Lung (tissue), 12 donors: ENCODE results near the gene SCAPER. TPM values are rescaled to one million over a fixed set of nuclear protein-coding genes. Genes with fewer than 3 reads are reported as not detected.
"Not testable (repeated sequence)": the region's sequence is repeated elsewhere in the genome, so short reads cannot be mapped to it uniquely, and the experiment has no call there.

ENCODE experiments used
- ATAC-seq: fragments of 200-7000 bp; cut with Tn5 transposase; one replicate; pipeline ENCODE4 v1.9.1; 2020; ENCODE audit warnings: moderate number of reproducible peaks; ENCODE audit not compliant: insufficient read depth, low FRiP score
- DNase-seq, 3 donors: peaks; one replicate each; pipeline ENCODE4 v3.0.0-alpha.2; 2013 to 2017
- H3K27ac ChIP-seq, 2 donors: one replicate each; pipeline ENCODE4 v1.5.1; 2013; ENCODE audit warnings: mild to moderate bottlenecking in 2 of 2, moderate library complexity in 2 of 2, control low read depth in 1 of 2, inconsistent platforms in 1 of 2, low read depth in 1 of 2, low read length in 1 of 2
- H3K27me3 ChIP-seq, 3 donors: one replicate each; pipeline ENCODE4 v1.5.1; 2013; ENCODE audit warnings: low read length in 2 of 3; ENCODE audit not compliant: control insufficient read depth in 3 of 3, insufficient read depth in 3 of 3
- H3K36me3 ChIP-seq, 4 donors: one replicate each; pipeline ENCODE4 v1.5.1; 2013; ENCODE audit warnings: low read length in 4 of 4, mild to moderate bottlenecking in 1 of 4, moderate library complexity in 1 of 4; ENCODE audit not compliant: control insufficient read depth in 4 of 4, insufficient read depth in 4 of 4
- H3K4me1 ChIP-seq, 5 donors: one replicate each; pipeline ENCODE4 v1.5.1; 2013; ENCODE audit warnings: low read length in 5 of 5, mild to moderate bottlenecking in 2 of 5, moderate library complexity in 1 of 5; ENCODE audit not compliant: control insufficient read depth in 5 of 5, insufficient read depth in 5 of 5
- H3K4me3 ChIP-seq: one replicate; pipeline ENCODE4 v1.5.1; 2013; ENCODE audit warnings: mild to moderate bottlenecking, control low read depth, moderate library complexity
- H3K9ac ChIP-seq, 2 donors: one replicate each; pipeline ENCODE4 v1.5.1; 2013; ENCODE audit warnings: low read length in 2 of 2, control low read depth in 1 of 2; ENCODE audit not compliant: insufficient read depth in 1 of 2
- H3K9me3 ChIP-seq, 4 donors: one replicate each; pipeline ENCODE4 v1.5.1; 2013; ENCODE audit warnings: low read length in 3 of 4, mild to moderate bottlenecking in 1 of 4, moderate library complexity in 1 of 4; ENCODE audit not compliant: control insufficient read depth in 4 of 4, insufficient read depth in 3 of 4
- WGBS, 2 donors: extraction: QIAGEN DNeasy Blood & Tissue Kit; methylation state at CpG; one replicate each; pipeline ENCODE4 v1.1.7; 2013; 5-methylcytosine and 5-hydroxymethylcytosine counted together
- polyA plus RNA-seq, 2 donors: library from polyadenylated mRNA; stranded (reverse); fragments of 200-250 nt; gene quantifications; one replicate each; pipeline ENCODE4 v1.2.1, GENCODE V29; 2013
- total RNA-seq, 2 donors: library from RNA; depleted of rRNA in 1 of 2; stranded (reverse); fragments of >200 nt in 1 of 2; gene quantifications; one replicate each; pipeline ENCODE4 v1.2.1, GENCODE V29; 2014 to 2021
- TF ChIP-seq, protein P1 (sequence below): IDR thresholded peaks from 2 replicates; pipeline ENCODE4 v1.5.1; 2012; ENCODE audit warnings: mild to moderate bottlenecking; ENCODE audit errors: control extremely low read depth, extremely low read depth
- donor health status: control.
- donor health status: control.
- donor health status: Bipolar disorder and iron deficiency.
- donor health status: healthy.
- donor health status: DM: yes; HTN: yes; CAD: no.

Gene SCAPER
- total and polyA plus RNA-seq, 4 donors = 3.9 to 40.2 (median 19.5) TPM

DNA sequence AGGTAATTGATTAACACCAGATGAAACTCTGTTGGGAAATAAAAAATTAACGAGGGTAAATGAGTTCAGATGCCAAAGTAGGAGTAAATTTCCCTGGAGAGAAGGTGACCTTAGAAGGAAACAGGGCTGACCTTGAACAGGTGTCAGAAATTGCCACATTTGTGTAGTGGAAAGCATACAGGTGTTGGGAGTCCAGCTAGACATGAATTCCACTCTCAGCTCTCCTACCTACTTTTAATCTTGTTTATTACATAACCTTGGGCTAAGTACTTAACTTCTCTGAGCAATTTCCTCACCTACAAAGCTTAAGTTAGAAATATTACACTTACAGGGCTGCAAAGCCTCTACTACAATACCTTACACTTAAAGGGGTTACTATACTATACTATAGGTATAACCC is 472.5 kb downstream of the SCAPER start:
- Histone ChIP-seq H3K27ac (no peak overlapping the region), H3K27me3 (no peaks in the 10 kb centered on the region), H3K4me3 (no peak overlapping the region), H3K9me3 (no peaks in the 10 kb centered on the region), H3K4me1 (peaks cover 0 to 5% (median 0%) of the 10 kb centered on the region in 5 donors), H3K36me3 (peaks cover 0 to 6% (median 3%) of the 10 kb centered on the region in 4 donors), H3K9ac (no peak overlapping the region)
- DNase-seq (no peak), ATAC-seq (no peak)
- TF ChIP-seq, protein P1, sequence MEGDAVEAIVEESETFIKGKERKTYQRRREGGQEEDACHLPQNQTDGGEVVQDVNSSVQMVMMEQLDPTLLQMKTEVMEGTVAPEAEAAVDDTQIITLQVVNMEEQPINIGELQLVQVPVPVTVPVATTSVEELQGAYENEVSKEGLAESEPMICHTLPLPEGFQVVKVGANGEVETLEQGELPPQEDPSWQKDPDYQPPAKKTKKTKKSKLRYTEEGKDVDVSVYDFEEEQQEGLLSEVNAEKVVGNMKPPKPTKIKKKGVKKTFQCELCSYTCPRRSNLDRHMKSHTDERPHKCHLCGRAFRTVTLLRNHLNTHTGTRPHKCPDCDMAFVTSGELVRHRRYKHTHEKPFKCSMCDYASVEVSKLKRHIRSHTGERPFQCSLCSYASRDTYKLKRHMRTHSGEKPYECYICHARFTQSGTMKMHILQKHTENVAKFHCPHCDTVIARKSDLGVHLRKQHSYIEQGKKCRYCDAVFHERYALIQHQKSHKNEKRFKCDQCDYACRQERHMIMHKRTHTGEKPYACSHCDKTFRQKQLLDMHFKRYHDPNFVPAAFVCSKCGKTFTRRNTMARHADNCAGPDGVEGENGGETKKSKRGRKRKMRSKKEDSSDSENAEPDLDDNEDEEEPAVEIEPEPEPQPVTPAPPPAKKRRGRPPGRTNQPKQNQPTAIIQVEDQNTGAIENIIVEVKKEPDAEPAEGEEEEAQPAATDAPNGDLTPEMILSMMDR = no peak
- 66 to 86% methylated on average over 1 of the region's 1 CpG for WGBS, 2 donors

DNA sequence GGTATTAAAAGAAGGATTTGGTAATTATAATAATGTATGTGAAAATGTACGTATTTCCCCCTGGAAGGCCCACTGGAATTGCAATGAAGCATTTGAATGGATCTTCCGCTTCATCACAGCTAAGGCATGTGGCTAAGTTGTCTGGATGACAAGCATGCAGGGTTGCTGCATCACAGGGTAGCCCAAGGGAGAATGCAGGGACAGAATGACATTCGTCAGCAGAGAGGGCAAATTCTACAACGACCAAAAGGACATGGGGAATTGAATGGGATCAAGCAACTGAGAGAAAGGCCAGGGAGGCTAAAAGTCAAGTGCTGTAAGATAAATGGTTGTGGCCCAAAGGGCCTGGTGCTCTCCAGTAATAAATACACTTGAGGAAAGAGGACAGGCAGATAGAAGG is 473.2 kb downstream of the SCAPER start:
- Histone ChIP-seq H3K9me3 (no peaks in the 10 kb centered on the region), H3K27ac (no peak overlapping the region), H3K4me1 (peaks cover 0 to 5% (median 0%) of the 10 kb centered on the region in 5 donors), H3K4me3 (no peak overlapping the region), H3K9ac (no peak overlapping the region), H3K36me3 (peaks cover 0 to 6% (median 3%) of the 10 kb centered on the region in 4 donors), H3K27me3 (no peaks in the 10 kb centered on the region)
- 84 to 91% methylated on average over 4 of the region's 4 CpGs for WGBS, 2 donors
- no peak for DNase-seq
- TF ChIP-seq, protein P1 = no peak
- no peak for ATAC-seq

GRCh38 chr15:76430711-76431110 is 474.4 kb downstream of the SCAPER start:
- not testable (repeated sequence) for H3K4me1 ChIP-seq, ATAC-seq, H3K4me3 ChIP-seq, H3K27ac ChIP-seq, H3K9ac ChIP-seq, H3K27me3 ChIP-seq, H3K9me3 ChIP-seq, DNase-seq, H3K36me3 ChIP-seq
- 94 to 98% methylated on average over 2 of the region's 2 CpGs for WGBS, 2 donors

DNA sequence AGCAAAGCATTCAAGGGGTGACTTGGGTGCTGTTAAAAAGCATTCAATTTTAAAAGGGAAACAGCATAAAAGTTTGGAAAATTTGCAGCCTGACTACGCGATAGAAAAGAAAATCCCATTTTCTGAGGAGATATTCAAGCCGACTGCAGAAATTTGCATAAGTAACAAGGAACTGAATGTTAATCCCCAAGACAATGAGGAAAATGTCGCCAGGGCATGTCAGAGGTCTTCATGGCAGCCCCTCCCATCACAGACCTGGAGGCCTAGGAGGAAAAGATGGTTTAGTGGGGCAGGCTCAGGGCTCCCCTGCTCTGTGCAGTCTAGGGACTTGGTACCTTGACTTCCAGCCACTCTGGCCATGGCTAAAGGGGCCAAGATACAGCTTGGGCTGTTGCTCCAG is 475.5 kb downstream of the SCAPER start:
- H3K4me1 ChIP-seq = peaks cover 0 to 5% (median 0%) of the 10 kb centered on the region in 5 donors
- peaks cover 0 to 6% (median 0%) of the 10 kb centered on the region in 4 donors for H3K9me3 ChIP-seq
- no peaks in the 10 kb centered on the region for H3K27me3 ChIP-seq
- DNase-seq = no peak
- TF ChIP-seq, protein P1 = no peak
- H3K4me3 ChIP-seq = no peak overlapping the region
- H3K27ac ChIP-seq = no peak overlapping the region
- peaks cover 0 to 7% (median 3%) of the 10 kb centered on the region in 4 donors for H3K36me3 ChIP-seq
- WGBS, 2 donors = 97 to 99% methylated on average over 4 of the region's 4 CpGs
- no peak for ATAC-seq
- H3K9ac ChIP-seq = no peak overlapping the region
